Lung (tissue), 12 donors: Measurements from ENCODE around the gene SFRP2. TPM values are rescaled to one million over a fixed set of nuclear protein-coding genes. Genes with fewer than 3 reads are reported as not detected.

Experiments used
- ATAC-seq: fragments of 200-7000 bp; cut with Tn5 transposase; one replicate; pipeline ENCODE4 v1.9.1; 2020; ENCODE audit warnings: moderate number of reproducible peaks; ENCODE audit not compliant: insufficient read depth, low FRiP score
- DNase-seq, 3 donors: peaks; one replicate each; pipeline ENCODE4 v3.0.0-alpha.2; 2013 to 2017
- H3K27ac ChIP-seq, 2 donors: one replicate each; pipeline ENCODE4 v1.5.1; 2013; ENCODE audit warnings: mild to moderate bottlenecking in 2 of 2, moderate library complexity in 2 of 2, control low read depth in 1 of 2, inconsistent platforms in 1 of 2, low read depth in 1 of 2, low read length in 1 of 2
- H3K27me3 ChIP-seq, 3 donors: one replicate each; pipeline ENCODE4 v1.5.1; 2013; ENCODE audit warnings: low read length in 2 of 3; ENCODE audit not compliant: control insufficient read depth in 3 of 3, insufficient read depth in 3 of 3
- H3K36me3 ChIP-seq, 4 donors: one replicate each; pipeline ENCODE4 v1.5.1; 2013; ENCODE audit warnings: low read length in 4 of 4, mild to moderate bottlenecking in 1 of 4, moderate library complexity in 1 of 4; ENCODE audit not compliant: control insufficient read depth in 4 of 4, insufficient read depth in 4 of 4
- H3K4me1 ChIP-seq, 5 donors: one replicate each; pipeline ENCODE4 v1.5.1; 2013; ENCODE audit warnings: low read length in 5 of 5, mild to moderate bottlenecking in 2 of 5, moderate library complexity in 1 of 5; ENCODE audit not compliant: control insufficient read depth in 5 of 5, insufficient read depth in 5 of 5
- H3K4me3 ChIP-seq: one replicate; pipeline ENCODE4 v1.5.1; 2013; ENCODE audit warnings: mild to moderate bottlenecking, control low read depth, moderate library complexity
- H3K9ac ChIP-seq, 2 donors: one replicate each; pipeline ENCODE4 v1.5.1; 2013; ENCODE audit warnings: low read length in 2 of 2, control low read depth in 1 of 2; ENCODE audit not compliant: insufficient read depth in 1 of 2
- H3K9me3 ChIP-seq, 4 donors: one replicate each; pipeline ENCODE4 v1.5.1; 2013; ENCODE audit warnings: low read length in 3 of 4, mild to moderate bottlenecking in 1 of 4, moderate library complexity in 1 of 4; ENCODE audit not compliant: control insufficient read depth in 4 of 4, insufficient read depth in 3 of 4
- CTCF ChIP-seq: IDR thresholded peaks from 2 replicates; pipeline ENCODE4 v1.5.1; 2012; ENCODE audit warnings: mild to moderate bottlenecking; ENCODE audit errors: control extremely low read depth, extremely low read depth
- WGBS, 2 donors: extraction: QIAGEN DNeasy Blood & Tissue Kit; methylation state at CpG; one replicate each; pipeline ENCODE4 v1.1.7; 2013; 5-methylcytosine and 5-hydroxymethylcytosine counted together
- polyA plus RNA-seq, 2 donors: library from polyadenylated mRNA; stranded (reverse); fragments of 200-250 nt; gene quantifications; one replicate each; pipeline ENCODE4 v1.2.1, GENCODE V29; 2013
- total RNA-seq, 2 donors: library from RNA; depleted of rRNA in 1 of 2; stranded (reverse); fragments of >200 nt in 1 of 2; gene quantifications; one replicate each; pipeline ENCODE4 v1.2.1, GENCODE V29; 2014 to 2021
- donor health status: control.
- donor health status: control.
- donor health status: Bipolar disorder and iron deficiency.
- donor health status: healthy.
- donor health status: DM: yes; HTN: yes; CAD: no.

SFRP2 gene
- total and polyA plus RNA-seq, 4 donors = 0.68 to 17.4 (median 6.5) TPM

GRCh38 chr4:153733751-153734448, 55.0 kb downstream of the SFRP2 start:
- Histone ChIP-seq H3K27me3 (no peaks in the 10 kb centered on the region), H3K4me3 (no peak overlapping the region), H3K9ac (no peak overlapping the region), H3K27ac (no peak overlapping the region), H3K4me1 (peaks cover 0 to 6% (median 0%) of the 10 kb centered on the region in 5 donors), H3K36me3 (no peaks in the 10 kb centered on the region), H3K9me3 (no peaks in the 10 kb centered on the region)
- TF ChIP-seq CTCF = no peak
- ATAC-seq = no peak
- DNase-seq = no peak
- 74 to 83% methylated on average over 4 of the region's 4 CpGs for WGBS, 2 donors

GRCh38 chr4:153731239-153731638, 57.6 kb downstream of the SFRP2 start:
- WGBS, 2 donors = 40 to 47% methylated on average over 3 of the region's 3 CpGs
- Histone ChIP-seq H3K9me3 (no peaks in the 10 kb centered on the region), H3K27ac (no peak overlapping the region), H3K4me1 (peaks cover 0 to 6% (median 0%) of the 10 kb centered on the region in 5 donors), H3K4me3 (no peak overlapping the region), H3K9ac (no peak overlapping the region), H3K27me3 (no peaks in the 10 kb centered on the region), H3K36me3 (no peaks in the 10 kb centered on the region)
- TF ChIP-seq CTCF = no peak
- ATAC-seq (no peak), DNase-seq (peak; percentile 35 to 50 (median 50))

Other genes with a start within 250 kb of the SFRP2 start
- 100 to 1,000 TPM in 1 of 2 donors, 10 to 100 TPM in 1; 93.6 to 186 TPM for gene TLR2, start 104.8 kb downstream of the SFRP2 start, total RNA-seq
- 100 to 1,000 TPM in 1 of 2 donors, 10 to 100 TPM in 1; 27.5 to 190 TPM for gene TLR2, start 104.8 kb downstream of the SFRP2 start, polyA plus RNA-seq
- 1 to 10 TPM in 1 of 2 donors, under 1 TPM in 1; 0.15 to 1.8 TPM for gene RNF175, start 29.1 kb downstream of the SFRP2 start, total RNA-seq
- gene RNF175, start 29.1 kb downstream of the SFRP2 start, polyA plus RNA-seq = under 1 TPM; 0.16 TPM